Natural killer cell (primary cell): ENCODE data around the gene ADGRD1. TPM values are rescaled to one million over a fixed set of nuclear protein-coding genes. Genes with fewer than 3 reads are reported as not detected.

Experiments used
- ATAC-seq, 3 donors: fragments of 150-1000 bp in 2 of 3; fragments of 200-7000 bp in 1 of 3; cut with Tn5 transposase; 1 replicate in 1 of 3; 2 replicates in 2 of 3; pipeline ENCODE4 v1.10.0; 2021; ENCODE audit warnings: mild to moderate bottlenecking in 2 of 3, moderate library complexity in 2 of 3
- DNase-seq, 2 donors: peaks; one replicate each; pipeline versions ENCODE4 v3.0.0 to v3.0.0-alpha.2; 2013 to 2021; ENCODE audit warnings: mixed read lengths in 1 of 2
- H3K27ac ChIP-seq: one replicate; pipeline ENCODE4 v1.5.1; 2013; ENCODE audit warnings: mild to moderate bottlenecking, low read length
- H3K27me3 ChIP-seq: one replicate; pipeline ENCODE4 v1.6.1; 2013; ENCODE audit warnings: low read length; ENCODE audit not compliant: control insufficient read depth, insufficient read depth
- H3K36me3 ChIP-seq: one replicate; pipeline ENCODE4 v1.6.1; 2013; ENCODE audit warnings: low read length; ENCODE audit not compliant: control insufficient read depth, insufficient read depth
- H3K4me1 ChIP-seq: one replicate; pipeline ENCODE4 v1.6.1; 2013; ENCODE audit warnings: low read length; ENCODE audit not compliant: control insufficient read depth, insufficient read depth
- H3K4me3 ChIP-seq: one replicate; pipeline ENCODE4 v1.5.1; 2013; ENCODE audit warnings: low read length
- H3K9me3 ChIP-seq: one replicate; pipeline ENCODE4 v1.6.1; 2013; ENCODE audit warnings: low read length; ENCODE audit not compliant: control insufficient read depth, insufficient read depth
- H3K27ac Mint-ChIP-seq, 2 donors: one replicate each; pipeline ENCODE4 v1.8.0; 2022; ENCODE audit warnings: mild to moderate bottlenecking in 2 of 2, mixed read lengths in 2 of 2, moderate library complexity in 1 of 2
- H3K27me3 Mint-ChIP-seq, 2 donors: one replicate each; pipeline ENCODE4 v1.8.0; 2022; ENCODE audit warnings: low read depth in 2 of 2, mixed read lengths in 2 of 2
- H3K36me3 Mint-ChIP-seq: one replicate; pipeline ENCODE4 v1.8.0; 2022; ENCODE audit warnings: mixed read lengths
- H3K4me1 Mint-ChIP-seq, 2 donors: one replicate each; pipeline ENCODE4 v1.8.0; 2022; ENCODE audit warnings: mixed read lengths in 2 of 2
- H3K4me3 Mint-ChIP-seq: one replicate; pipeline ENCODE4 v1.8.0; 2022; ENCODE audit warnings: mild to moderate bottlenecking, moderate library complexity, mixed read lengths
- H3K9me3 Mint-ChIP-seq, 2 donors: one replicate each; pipeline ENCODE4 v1.8.0; 2022; ENCODE audit warnings: mixed read lengths in 2 of 2
- WGBS: methylation state at CpG from one replicate; pipeline ENCODE4 v1.1.7; 2013; ENCODE audit warnings: missing lambda C conversion rate; ENCODE audit not compliant: insufficient coverage; 5-methylcytosine and 5-hydroxymethylcytosine counted together
- intact Hi-C: fragments of 100-400 bp; cut with micrococcal nuclease; formaldehyde crosslinking; loops from one replicate; pipeline ENCODE4 v1.14.2; 2022
- total RNA-seq, 4 donors: library from RNA; stranded (reverse); fragments of 120-200 nt in 1 of 4; gene quantifications; one replicate each; pipeline versions ENCODE4 v1.2.3 to v1.2.4, GENCODE V29; 2013 to 2022
- TF ChIP-seq, protein P1 (sequence below): fragments of 200-600 bp; IDR thresholded peaks from one replicate; pipeline ENCODE4 v1.8.0; 2022; ENCODE audit warnings: antibody characterized with exemption

The ADGRD1 gene
- total RNA-seq, 3 donors from 2014 or later (not counting 1 experiment from before 2014, with no cell fraction given) = 0.50 to 3.9 (median 1.4) TPM

DNA sequence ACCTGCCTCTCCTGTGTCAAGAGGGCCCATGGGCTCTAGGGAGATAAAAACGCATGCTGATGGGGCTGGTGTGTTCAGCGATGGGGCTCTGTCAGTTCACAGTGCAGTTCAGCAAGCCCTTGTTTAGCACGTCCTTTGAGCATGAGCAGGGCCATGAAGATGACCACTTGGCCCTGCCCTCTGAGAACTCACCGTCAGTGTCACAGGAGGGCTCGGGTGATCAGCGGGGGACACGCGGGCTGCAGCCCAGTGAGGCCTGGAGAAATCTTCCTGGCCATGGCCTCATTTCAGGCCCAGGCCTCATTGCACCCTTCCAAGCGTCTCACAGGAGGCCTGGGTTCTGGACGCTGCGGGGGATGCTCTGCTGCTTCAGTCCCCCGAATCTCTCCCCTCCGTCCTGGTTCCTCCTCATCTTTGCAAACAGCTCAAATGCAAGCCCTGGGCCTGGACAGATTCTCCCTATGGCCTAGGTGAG, 181.6 kb downstream of the ADGRD1 start:
- Mint-ChIP-seq H3K4me1 (peaks cover 0 to under 1% of the 10 kb centered on the region in 2 donors), H3K27me3 (no peaks in the 10 kb centered on the region), H3K27ac (no peak overlapping the region), H3K9me3 (no peaks in the 10 kb centered on the region), H3K4me3 (no peak overlapping the region), H3K36me3 (no peaks in the 10 kb centered on the region)
- no peaks in the 10 kb centered on the region for H3K27me3 ChIP-seq
- H3K27ac ChIP-seq = no peak overlapping the region
- H3K4me3 ChIP-seq = no peak overlapping the region
- no peaks in the 10 kb centered on the region for H3K36me3 ChIP-seq
- DNase-seq (no peak), ATAC-seq (no peak)
- intact Hi-C loops = no loop called here
- no peaks in the 10 kb centered on the region for H3K9me3 ChIP-seq
- TF ChIP-seq, protein P1, sequence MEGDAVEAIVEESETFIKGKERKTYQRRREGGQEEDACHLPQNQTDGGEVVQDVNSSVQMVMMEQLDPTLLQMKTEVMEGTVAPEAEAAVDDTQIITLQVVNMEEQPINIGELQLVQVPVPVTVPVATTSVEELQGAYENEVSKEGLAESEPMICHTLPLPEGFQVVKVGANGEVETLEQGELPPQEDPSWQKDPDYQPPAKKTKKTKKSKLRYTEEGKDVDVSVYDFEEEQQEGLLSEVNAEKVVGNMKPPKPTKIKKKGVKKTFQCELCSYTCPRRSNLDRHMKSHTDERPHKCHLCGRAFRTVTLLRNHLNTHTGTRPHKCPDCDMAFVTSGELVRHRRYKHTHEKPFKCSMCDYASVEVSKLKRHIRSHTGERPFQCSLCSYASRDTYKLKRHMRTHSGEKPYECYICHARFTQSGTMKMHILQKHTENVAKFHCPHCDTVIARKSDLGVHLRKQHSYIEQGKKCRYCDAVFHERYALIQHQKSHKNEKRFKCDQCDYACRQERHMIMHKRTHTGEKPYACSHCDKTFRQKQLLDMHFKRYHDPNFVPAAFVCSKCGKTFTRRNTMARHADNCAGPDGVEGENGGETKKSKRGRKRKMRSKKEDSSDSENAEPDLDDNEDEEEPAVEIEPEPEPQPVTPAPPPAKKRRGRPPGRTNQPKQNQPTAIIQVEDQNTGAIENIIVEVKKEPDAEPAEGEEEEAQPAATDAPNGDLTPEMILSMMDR = no peak
- H3K4me1 ChIP-seq = peaks cover 3% of the 10 kb centered on the region
- WGBS = 90% methylated on average over 13 of the region's 13 CpGs

GRCh38 chr12:131135786-131136538, 182.3 kb downstream of the ADGRD1 start:
- Mint-ChIP-seq H3K27ac (no peak overlapping the region), H3K4me1 (no peaks in the 10 kb centered on the region), H3K36me3 (no peaks in the 10 kb centered on the region), H3K4me3 (no peak overlapping the region), H3K27me3 (no peaks in the 10 kb centered on the region), H3K9me3 (no peaks in the 10 kb centered on the region)
- 68% methylated on average over 19 of the region's 19 CpGs for WGBS
- peaks cover 3% of the 10 kb centered on the region for H3K4me1 ChIP-seq
- no peak for ATAC-seq
- intact Hi-C loops = no loop called here
- DNase-seq = no peak
- no peaks in the 10 kb centered on the region for H3K9me3 ChIP-seq
- no peaks in the 10 kb centered on the region for H3K27me3 ChIP-seq
- TF ChIP-seq, protein P1 = no peak
- no peak overlapping the region for H3K27ac ChIP-seq
- H3K36me3 ChIP-seq = no peaks in the 10 kb centered on the region
- no peak overlapping the region for H3K4me3 ChIP-seq

- Mint-ChIP-seq H3K27me3 (no peaks in the 10 kb centered on the region), H3K9me3 (no peaks in the 10 kb centered on the region), H3K27ac (no peak overlapping the region), H3K36me3 (no peaks in the 10 kb centered on the region), H3K4me3 (no peak overlapping the region), H3K4me1 (no peaks in the 10 kb centered on the region)
- no peak for ATAC-seq
- DNase-seq = no peak
- intact Hi-C loops = no loop called here
- Histone ChIP-seq H3K4me1 (peaks cover 3% of the 10 kb centered on the region), H3K27me3 (no peaks in the 10 kb centered on the region), H3K9me3 (no peaks in the 10 kb centered on the region), H3K27ac (no peak overlapping the region), H3K4me3 (no peak overlapping the region), H3K36me3 (no peaks in the 10 kb centered on the region)
- TF ChIP-seq, protein P1 = no peak
- WGBS = 86% methylated on average over 13 of the region's 13 CpGs
These were observed 182.8 kb downstream of the ADGRD1 start for GRCh38 chr12:131136539-131136872.
